K562 (cell line): ENCODE results near the gene KLHL6. TPM values are rescaled to one million over a fixed set of nuclear protein-coding genes. Genes with fewer than 3 reads are reported as not detected.

Experiments used
- BHLHE40 ChIP-seq: IDR thresholded peaks from 2 replicates; pipeline ENCODE4 v1.6.1; 2011; ENCODE audit warnings: low read length, improper control_type of control experiment
- C11orf30 ChIP-seq: fragments of 450-650 bp; IDR thresholded peaks from 2 replicates; pipeline ENCODE4 v1.6.1; 2016; ENCODE audit warnings: low read depth, mild to moderate bottlenecking
- CAMTA2 ChIP-seq: fragments of 250-450 bp; sonication (Bioruptor Pico); conservative IDR thresholded peaks from 2 replicates; pipeline ENCODE4 v1.5.1; 2022
- CBFB ChIP-seq: sonication (generic); formaldehyde crosslinking; IDR thresholded peaks from 2 replicates; pipeline ENCODE4 v1.4.0; 2020; ENCODE audit warnings: mild to moderate bottlenecking, missing genetic modification reagents
- CHD2 ChIP-seq: IDR thresholded peaks from 2 replicates; pipeline ENCODE4 v1.6.1; 2011; ENCODE audit warnings: low read depth, low read length
- HDAC6 ChIP-seq: IDR thresholded peaks from 2 replicates; pipeline ENCODE4 v1.6.1; 2012; ENCODE audit warnings: low read depth, mild to moderate bottlenecking, control low read depth, inconsistent platforms, low read length, moderate library complexity
- HIVEP1 ChIP-seq: fragments of 250-450 bp; sonication (Bioruptor Pico); IDR thresholded peaks from 2 replicates; pipeline ENCODE4 v1.4.0; 2020; ENCODE audit warnings: mild to moderate bottlenecking
- KHSRP ChIP-seq: fragments of 450-650 bp; IDR thresholded peaks from 2 replicates; pipeline ENCODE4 v1.6.1; 2017
- PHF21A ChIP-seq: fragments of 450-650 bp; IDR thresholded peaks from 2 replicates; pipeline ENCODE4 v1.6.1; 2017; ENCODE audit warnings: low read depth, borderline replicate concordance
- PRMT5 ChIP-seq: sonication (generic); formaldehyde crosslinking; IDR thresholded peaks from 2 replicates; pipeline ENCODE4 v1.5.0; 2020; ENCODE audit warnings: missing genetic modification reagents
- RBM15 ChIP-seq: fragments of 200-400 bp; formaldehyde crosslinking; IDR thresholded peaks from 2 replicates; pipeline ENCODE4 v1.6.1; 2018; ENCODE audit warnings: mild to moderate bottlenecking, low read length, moderate library complexity; ENCODE audit not compliant: insufficient read depth
- SAFB ChIP-seq: fragments of 200-400 bp; formaldehyde crosslinking; IDR thresholded peaks from 2 replicates; pipeline ENCODE4 v1.6.1; 2017; ENCODE audit warnings: low read depth, low read length, borderline replicate concordance
- SLC30A9 ChIP-seq: fragments of 250-450 bp; sonication (Bioruptor Pico); IDR thresholded peaks from 2 replicates; pipeline ENCODE4 v1.8.0; 2022; ENCODE audit warnings: mild to moderate bottlenecking, moderate library complexity
- SMAD4 ChIP-seq: fragments of 250-450 bp; sonication (Bioruptor Pico); conservative IDR thresholded peaks from 2 replicates; pipeline ENCODE4 v1.8.0; 2021; ENCODE audit warnings: inconsistent platforms, mild to moderate bottlenecking, moderate library complexity
- ZNF143 ChIP-seq: sonication (generic); formaldehyde crosslinking; IDR thresholded peaks from 2 replicates; pipeline ENCODE4 v1.9.0; 2022; ENCODE audit warnings: mild to moderate bottlenecking, missing genetic modification reagents
- ZNF24 ChIP-seq: fragments of 450-650 bp; IDR thresholded peaks from 2 replicates; pipeline ENCODE4 v1.6.1; 2016
- ZNF77 ChIP-seq: fragments of 250-450 bp; sonication (Bioruptor Pico); IDR thresholded peaks from 2 replicates; pipeline ENCODE4 v1.5.0; 2020
- ZNF830 ChIP-seq: fragments of 250-450 bp; sonication (Bioruptor Pico); IDR thresholded peaks from 2 replicates; pipeline ENCODE4 v1.5.0; 2021; ENCODE audit warnings: mild to moderate bottlenecking
- ZSCAN32 ChIP-seq: fragments of 450-650 bp; formaldehyde crosslinking; IDR thresholded peaks from 2 replicates; pipeline ENCODE4 v1.4.0; 2020; ENCODE audit warnings: mild to moderate bottlenecking, moderate library complexity
- polyA plus RNA-seq, 8 experiments: library from polyadenylated mRNA; depleted of rRNA in 4 of 8; stranded (reverse) in 5 of 8; unstranded in 3 of 8; fragments of >200 nt; fragmentation: Nextera tagmentation in 2 of 8; fragmentation: Illumina TruSeq in 1 of 8; extraction: Ambion mirVana in 2 of 8; extraction: Trizol in 1 of 8; gene quantifications; 2 replicates each; pipeline versions ENCODE4 v1.2.1 to v1.2.3, GENCODE V29; 2011 to 2014; ENCODE audit warnings: inconsistent platforms in 1 of 8, missing spikeins in 1 of 8
- total RNA-seq, 7 experiments: library from RNA; depleted of rRNA in 6 of 7; stranded (reverse); fragments of >200 nt in 6 of 7; fragmentation: Illumina TruSeq in 2 of 7; extraction: Trizol in 2 of 7; gene quantifications; 2 replicates each; pipeline versions ENCODE4 v1.2.1 to v1.2.3, GENCODE V29; 2011 to 2021; ENCODE audit warnings: low replicate concordance in 1 of 7
- TF ChIP-seq, protein P1 (sequence below), 2 experiments: fragments of 450-650 bp; conservative IDR thresholded peaks; 2 replicates each; pipeline ENCODE4 v1.6.1; 2017; ENCODE audit warnings: mild to moderate bottlenecking in 2 of 2, moderate library complexity in 2 of 2
- TF ChIP-seq, protein P2 (sequence below): IDR thresholded peaks from 2 replicates; pipeline ENCODE4 v1.6.1; 2014; ENCODE audit warnings: antibody characterized with exemption
- TF ChIP-seq, protein P3 (sequence below), 2 experiments: IDR thresholded peaks; 2 replicates each; pipeline ENCODE4 v1.6.1; 2011; ENCODE audit warnings: borderline replicate concordance in 1 of 2, control low read depth in 1 of 2, low read depth in 1 of 2, low read length in 1 of 2, mild to moderate bottlenecking in 1 of 2, mixed read lengths in 1 of 2, moderate library complexity in 1 of 2; ENCODE audit not compliant: insufficient read depth in 1 of 2, insufficient read length in 1 of 2, poor library complexity in 1 of 2, severe bottlenecking in 1 of 2; ENCODE audit errors: extremely low read depth in 1 of 2
- TF ChIP-seq, protein P4 (sequence below): fragments of 450-650 bp; IDR thresholded peaks from 2 replicates; pipeline ENCODE4 v1.6.1; 2016; ENCODE audit warnings: borderline replicate concordance

The KLHL6 gene
- total and polyA plus RNA-seq, 9 of the 15 experiments (the other 6 are each of a cell fraction or from before 2014, with no cell fraction given), result 0.18 to 2.1 (median 1.4) TPM

DNA sequence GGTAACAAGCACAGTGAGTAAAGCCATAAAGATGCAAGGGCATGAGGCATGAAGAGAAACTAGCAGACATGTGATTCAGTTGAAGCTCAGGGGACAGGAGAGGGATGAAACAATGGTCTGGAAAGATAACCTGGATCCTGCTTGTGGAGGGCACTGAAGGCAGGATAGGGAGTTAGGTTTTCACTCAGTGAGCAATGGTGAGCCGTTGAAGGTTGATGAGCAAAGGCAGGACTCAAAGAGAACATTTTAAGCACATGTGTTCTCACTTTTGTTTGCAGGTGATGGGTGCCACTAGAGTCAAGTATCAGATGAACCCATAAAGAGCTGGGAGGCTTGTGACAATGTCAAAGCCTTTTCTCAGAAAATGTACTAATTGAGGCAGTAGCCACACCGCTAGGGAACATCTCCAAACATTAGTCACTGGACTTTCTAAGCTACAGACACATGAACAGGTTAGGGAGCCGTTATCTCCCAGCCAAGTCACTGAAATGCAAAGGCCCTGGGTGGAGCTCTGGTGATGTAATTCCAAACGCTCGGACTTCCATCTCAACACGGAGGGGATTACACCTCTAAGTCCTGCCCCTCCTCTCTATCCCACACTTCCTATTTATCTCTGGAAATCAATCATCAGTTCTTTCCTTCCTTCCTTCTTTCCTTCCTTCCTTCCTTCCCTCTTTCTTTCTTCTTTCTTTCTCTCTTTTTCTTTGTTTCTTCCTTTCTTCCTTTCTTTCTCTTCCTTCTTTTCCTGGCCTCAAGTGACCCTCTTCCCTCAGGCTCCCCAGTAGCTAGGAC lies 22.7 kb downstream of the KLHL6 start (continued):
- TF ChIP-seq RBM15 (no peak), ZNF143 (CRISPR knock-in tag) (no peak), SLC30A9 (CRISPR knock-in tag) (no peak), CHD2 (no peak), HIVEP1 (CRISPR knock-in tag) (no peak), SAFB (no peak), HDAC6 (no peak), SMAD4 (CRISPR knock-in tag) (peak; percentile 70), ZSCAN32 (CRISPR knock-in tag) (no peak), ZNF830 (CRISPR knock-in tag) (no peak), CBFB (CRISPR knock-in tag) (no peak), KHSRP (no peak), C11orf30 (no peak; the same call in 1 of the 2 replicates), ZNF77 (CRISPR knock-in tag) (no peak), ZNF24 (0 out of 2 replicates have a peak, but pooled peaks have one; percentile 10), PHF21A (no peak), CAMTA2 (no peak), PRMT5 (CRISPR knock-in tag) (no peak), BHLHE40 (no peak)
- TF ChIP-seq, protein P1, sequence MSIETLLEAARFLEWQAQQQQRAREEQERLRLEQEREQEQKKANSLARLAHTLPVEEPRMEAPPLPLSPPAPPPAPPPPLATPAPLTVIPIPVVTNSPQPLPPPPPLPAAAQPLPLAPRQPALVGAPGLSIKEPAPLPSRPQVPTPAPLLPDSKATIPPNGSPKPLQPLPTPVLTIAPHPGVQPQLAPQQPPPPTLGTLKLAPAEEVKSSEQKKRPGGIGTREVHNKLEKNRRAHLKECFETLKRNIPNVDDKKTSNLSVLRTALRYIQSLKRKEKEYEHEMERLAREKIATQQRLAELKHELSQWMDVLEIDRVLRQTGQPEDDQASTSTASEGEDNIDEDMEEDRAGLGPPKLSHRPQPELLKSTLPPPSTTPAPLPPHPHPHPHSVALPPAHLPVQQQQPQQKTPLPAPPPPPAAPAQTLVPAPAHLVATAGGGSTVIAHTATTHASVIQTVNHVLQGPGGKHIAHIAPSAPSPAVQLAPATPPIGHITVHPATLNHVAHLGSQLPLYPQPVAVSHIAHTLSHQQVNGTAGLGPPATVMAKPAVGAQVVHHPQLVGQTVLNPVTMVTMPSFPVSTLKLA (conservative IDR thresholded peaks at IDR 0.05), result no peak
- TF ChIP-seq, protein P2, sequence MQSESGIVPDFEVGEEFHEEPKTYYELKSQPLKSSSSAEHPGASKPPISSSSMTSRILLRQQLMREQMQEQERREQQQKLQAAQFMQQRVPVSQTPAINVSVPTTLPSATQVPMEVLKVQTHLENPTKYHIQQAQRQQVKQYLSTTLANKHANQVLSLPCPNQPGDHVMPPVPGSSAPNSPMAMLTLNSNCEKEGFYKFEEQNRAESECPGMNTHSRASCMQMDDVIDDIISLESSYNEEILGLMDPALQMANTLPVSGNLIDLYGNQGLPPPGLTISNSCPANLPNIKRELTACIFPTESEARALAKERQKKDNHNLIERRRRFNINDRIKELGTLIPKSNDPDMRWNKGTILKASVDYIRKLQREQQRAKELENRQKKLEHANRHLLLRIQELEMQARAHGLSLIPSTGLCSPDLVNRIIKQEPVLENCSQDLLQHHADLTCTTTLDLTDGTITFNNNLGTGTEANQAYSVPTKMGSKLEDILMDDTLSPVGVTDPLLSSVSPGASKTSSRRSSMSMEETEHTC, result 0 out of 2 replicates have a peak, but pooled peaks have one; percentile 15
- TF ChIP-seq, protein P3, sequence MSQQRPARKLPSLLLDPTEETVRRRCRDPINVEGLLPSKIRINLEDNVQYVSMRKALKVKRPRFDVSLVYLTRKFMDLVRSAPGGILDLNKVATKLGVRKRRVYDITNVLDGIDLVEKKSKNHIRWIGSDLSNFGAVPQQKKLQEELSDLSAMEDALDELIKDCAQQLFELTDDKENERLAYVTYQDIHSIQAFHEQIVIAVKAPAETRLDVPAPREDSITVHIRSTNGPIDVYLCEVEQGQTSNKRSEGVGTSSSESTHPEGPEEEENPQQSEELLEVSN (IDR thresholded peaks at IDR 0.05; ENCODE audit: borderline replicate concordance in 1 of 2, extremely low read depth in 1 of 2, insufficient read depth in 1 of 2, insufficient read length in 1 of 2, low read depth in 1 of 2, low read length in 1 of 2, poor library complexity in 1 of 2, severe bottlenecking in 1 of 2), result peak in 1 of 2 experiments; percentile 22
- TF ChIP-seq, protein P4, sequence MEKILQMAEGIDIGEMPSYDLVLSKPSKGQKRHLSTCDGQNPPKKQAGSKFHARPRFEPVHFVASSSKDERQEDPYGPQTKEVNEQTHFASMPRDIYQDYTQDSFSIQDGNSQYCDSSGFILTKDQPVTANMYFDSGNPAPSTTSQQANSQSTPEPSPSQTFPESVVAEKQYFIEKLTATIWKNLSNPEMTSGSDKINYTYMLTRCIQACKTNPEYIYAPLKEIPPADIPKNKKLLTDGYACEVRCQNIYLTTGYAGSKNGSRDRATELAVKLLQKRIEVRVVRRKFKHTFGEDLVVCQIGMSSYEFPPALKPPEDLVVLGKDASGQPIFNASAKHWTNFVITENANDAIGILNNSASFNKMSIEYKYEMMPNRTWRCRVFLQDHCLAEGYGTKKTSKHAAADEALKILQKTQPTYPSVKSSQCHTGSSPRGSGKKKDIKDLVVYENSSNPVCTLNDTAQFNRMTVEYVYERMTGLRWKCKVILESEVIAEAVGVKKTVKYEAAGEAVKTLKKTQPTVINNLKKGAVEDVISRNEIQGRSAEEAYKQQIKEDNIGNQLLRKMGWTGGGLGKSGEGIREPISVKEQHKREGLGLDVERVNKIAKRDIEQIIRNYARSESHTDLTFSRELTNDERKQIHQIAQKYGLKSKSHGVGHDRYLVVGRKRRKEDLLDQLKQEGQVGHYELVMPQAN, result no peak; the same call in 1 of the 2 replicates
